Measurements from ENCODE around the gene AR. TPM values are rescaled to one million over a fixed set of nuclear protein-coding genes. Genes with fewer than 3 reads are reported as not detected.

AR gene
- total RNA-seq, 1 donor = 4.8 TPM

DNA sequence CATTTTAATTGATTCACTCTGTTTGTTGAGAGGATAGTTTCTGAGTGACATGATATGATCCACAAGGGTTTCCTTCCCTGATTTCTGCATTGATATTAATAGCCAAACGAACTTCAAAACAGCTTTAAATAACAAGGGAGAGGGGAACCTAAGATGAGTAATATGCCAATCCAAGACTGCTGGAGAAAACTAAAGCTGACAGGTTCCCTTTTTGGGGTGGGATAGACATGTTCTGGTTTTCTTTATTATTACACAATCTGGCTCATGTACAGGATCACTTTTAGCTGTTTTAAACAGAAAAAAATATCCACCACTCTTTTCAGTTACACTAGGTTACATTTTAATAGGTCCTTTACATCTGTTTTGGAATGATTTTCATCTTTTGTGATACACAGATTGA lies 182.2 kb downstream of the AR start:
- TF ChIP-seq, protein P1, sequence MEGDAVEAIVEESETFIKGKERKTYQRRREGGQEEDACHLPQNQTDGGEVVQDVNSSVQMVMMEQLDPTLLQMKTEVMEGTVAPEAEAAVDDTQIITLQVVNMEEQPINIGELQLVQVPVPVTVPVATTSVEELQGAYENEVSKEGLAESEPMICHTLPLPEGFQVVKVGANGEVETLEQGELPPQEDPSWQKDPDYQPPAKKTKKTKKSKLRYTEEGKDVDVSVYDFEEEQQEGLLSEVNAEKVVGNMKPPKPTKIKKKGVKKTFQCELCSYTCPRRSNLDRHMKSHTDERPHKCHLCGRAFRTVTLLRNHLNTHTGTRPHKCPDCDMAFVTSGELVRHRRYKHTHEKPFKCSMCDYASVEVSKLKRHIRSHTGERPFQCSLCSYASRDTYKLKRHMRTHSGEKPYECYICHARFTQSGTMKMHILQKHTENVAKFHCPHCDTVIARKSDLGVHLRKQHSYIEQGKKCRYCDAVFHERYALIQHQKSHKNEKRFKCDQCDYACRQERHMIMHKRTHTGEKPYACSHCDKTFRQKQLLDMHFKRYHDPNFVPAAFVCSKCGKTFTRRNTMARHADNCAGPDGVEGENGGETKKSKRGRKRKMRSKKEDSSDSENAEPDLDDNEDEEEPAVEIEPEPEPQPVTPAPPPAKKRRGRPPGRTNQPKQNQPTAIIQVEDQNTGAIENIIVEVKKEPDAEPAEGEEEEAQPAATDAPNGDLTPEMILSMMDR (IDR thresholded peaks at IDR 0.05; ENCODE audit: insufficient read depth, low read length) = no peak
- H3K4me3 ChIP-seq (ENCODE audit: low read depth, low read length) = no peak overlapping the region
- DNase-seq (ENCODE audit: low read depth) = peak; percentile 7

DNA sequence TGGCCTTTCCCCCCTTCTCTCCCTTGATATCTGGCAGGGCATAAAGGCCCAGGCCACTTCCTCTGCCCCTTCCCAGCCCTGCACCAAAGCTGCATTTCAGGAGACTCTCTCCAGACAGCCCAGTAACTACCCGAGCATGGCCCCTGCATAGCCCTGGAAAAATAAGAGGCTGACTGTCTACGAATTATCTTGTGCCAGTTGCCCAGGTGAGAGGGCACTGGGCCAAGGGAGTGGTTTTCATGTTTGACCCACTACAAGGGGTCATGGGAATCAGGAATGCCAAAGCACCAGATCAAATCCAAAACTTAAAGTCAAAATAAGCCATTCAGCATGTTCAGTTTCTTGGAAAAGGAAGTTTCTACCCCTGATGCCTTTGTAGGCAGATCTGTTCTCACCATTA lies 183.8 kb downstream of the AR start:
- TF ChIP-seq, protein P1 (IDR thresholded peaks at IDR 0.05; ENCODE audit: insufficient read depth, low read length) = no peak
- no peak for DNase-seq (ENCODE audit: low read depth)
- H3K4me3 ChIP-seq (ENCODE audit: low read depth, low read length) = no peak overlapping the region

DNA sequence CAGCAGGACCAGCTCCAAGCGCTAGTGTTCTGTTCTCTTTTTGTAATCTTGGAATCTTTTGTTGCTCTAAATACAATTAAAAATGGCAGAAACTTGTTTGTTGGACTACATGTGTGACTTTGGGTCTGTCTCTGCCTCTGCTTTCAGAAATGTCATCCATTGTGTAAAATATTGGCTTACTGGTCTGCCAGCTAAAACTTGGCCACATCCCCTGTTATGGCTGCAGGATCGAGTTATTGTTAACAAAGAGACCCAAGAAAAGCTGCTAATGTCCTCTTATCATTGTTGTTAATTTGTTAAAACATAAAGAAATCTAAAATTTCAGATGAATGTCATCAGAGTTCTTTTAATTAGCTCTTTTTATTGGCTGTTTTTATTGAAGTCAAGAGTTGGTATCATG lies 186.5 kb downstream of the AR start:
- no peak overlapping the region for H3K4me3 ChIP-seq (ENCODE audit: low read depth, low read length)
- DNase-seq (ENCODE audit: low read depth) = no peak
- TF ChIP-seq, protein P1 (IDR thresholded peaks at IDR 0.05; ENCODE audit: insufficient read depth, low read length) = no peak

DNA sequence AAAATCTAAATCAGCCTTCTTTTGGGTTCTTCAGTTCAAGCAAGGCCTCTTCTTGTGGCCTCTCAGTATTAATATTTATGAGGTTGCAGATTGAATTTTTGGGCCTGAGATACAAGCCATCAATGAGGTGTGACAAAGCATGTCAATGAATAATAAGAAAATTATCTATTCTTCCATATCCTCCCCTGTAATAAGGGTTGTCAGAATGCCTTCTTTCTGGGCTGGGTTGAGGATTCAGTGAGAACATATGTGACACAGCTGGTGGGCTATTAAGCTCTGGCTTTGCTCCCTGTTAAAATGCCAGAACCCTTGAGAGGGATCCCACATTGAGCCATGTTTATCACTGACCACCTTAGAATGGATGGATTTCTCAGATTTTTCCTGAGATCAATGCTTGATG lies 187.2 kb downstream of the AR start:
- TF ChIP-seq, protein P1 (IDR thresholded peaks at IDR 0.05; ENCODE audit: insufficient read depth, low read length) = no peak
- DNase-seq (ENCODE audit: low read depth) = no peak
- no peak overlapping the region for H3K4me3 ChIP-seq (ENCODE audit: low read depth, low read length)

DNA sequence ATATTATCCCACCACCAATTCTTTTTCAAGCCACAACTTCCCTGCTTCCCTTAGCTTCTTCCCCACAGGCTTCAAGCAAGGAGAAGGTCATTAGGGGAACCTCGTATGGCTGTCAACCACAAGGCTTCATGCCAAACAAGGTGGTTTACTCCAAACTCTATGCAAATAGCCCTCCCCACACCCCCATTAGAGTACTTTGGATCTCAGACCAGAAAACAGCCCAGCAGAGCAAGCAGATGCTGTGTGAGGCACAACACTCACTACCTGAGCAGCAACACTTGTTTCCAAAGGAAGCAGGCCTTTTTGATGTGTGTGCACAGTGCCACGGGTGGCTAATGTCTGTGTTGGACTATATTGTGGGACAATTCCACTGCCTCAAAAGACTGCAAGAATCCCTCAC lies 189.0 kb downstream of the AR start:
- TF ChIP-seq, protein P1 (IDR thresholded peaks at IDR 0.05; ENCODE audit: insufficient read depth, low read length) = no peak
- no peak overlapping the region for H3K4me3 ChIP-seq (ENCODE audit: low read depth, low read length)

DNA sequence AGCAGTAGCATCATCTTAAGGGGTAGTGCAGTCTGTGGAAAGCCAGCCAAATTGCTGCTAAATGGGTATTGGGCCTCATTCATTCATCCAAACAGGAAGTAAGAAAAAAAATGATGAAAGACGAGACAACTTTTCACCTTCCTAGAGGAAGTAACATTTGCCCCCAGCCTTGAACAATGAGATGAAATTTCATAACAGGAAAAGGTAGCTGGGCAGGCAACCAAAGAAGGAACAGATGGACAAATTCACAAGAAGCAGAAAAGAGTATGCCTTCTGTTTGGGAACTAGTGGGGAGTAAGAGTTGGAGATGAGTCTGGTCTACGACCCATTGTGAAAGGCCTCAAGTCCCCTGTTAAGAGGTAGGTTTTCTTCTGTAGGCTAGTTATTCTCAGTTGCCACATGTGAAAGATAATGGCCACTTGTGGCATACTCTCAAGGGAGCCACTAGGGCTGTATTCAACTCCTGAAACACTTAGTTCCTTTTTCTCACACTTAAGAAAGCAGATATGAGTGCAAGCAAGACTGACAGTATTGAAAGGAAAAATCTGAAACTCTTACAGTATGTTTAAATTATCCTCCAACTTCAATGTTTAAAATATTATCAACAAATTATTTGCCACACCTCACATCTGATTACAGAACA lies 190.4 kb downstream of the AR start:
- DNase-seq (ENCODE audit: low read depth) = no peak
- TF ChIP-seq, protein P1 (IDR thresholded peaks at IDR 0.05; ENCODE audit: insufficient read depth, low read length) = no peak
- H3K4me3 ChIP-seq (ENCODE audit: low read depth, low read length) = no peak overlapping the region

More for the DNA sequence above, 189.0 kb downstream of the AR start:
- DNase-seq (ENCODE audit: low read depth) = no peak

DNA sequence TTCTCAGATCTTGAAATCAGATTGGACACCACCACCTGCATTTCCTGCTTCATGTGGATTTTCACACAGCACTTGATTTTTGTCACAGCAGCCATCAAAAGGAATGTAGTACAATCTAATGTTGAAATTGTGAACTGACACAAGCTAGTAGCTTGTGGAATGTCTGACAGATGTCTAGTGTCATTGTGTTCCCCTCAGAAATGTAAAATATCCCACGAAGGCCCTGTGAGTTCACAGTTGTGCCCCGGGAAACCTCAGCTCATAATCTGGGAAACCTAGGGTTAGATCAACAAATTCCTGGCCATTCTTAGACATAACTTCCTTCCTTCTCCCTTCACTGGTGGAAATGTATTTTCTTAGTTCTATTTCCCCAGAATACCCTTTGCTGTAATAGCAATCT lies 205.7 kb downstream of the AR start:
- DNase-seq (ENCODE audit: low read depth) = no peak
- TF ChIP-seq, protein P1 (IDR thresholded peaks at IDR 0.05; ENCODE audit: insufficient read depth, low read length) = no peak
- H3K4me3 ChIP-seq (ENCODE audit: low read depth, low read length) = no peak overlapping the region

Data from fibroblast of the aortic adventitia (primary cell).